WERI-Rb-1 (cell line): ENCODE results near the gene ZNF787.
"Not testable (repeated sequence)": the region's sequence is repeated elsewhere in the genome, so short reads cannot be mapped to it uniquely, and the experiment has no call there.

Experiments used
- DNase-seq: peaks from one replicate; pipeline ENCODE4 v3.0.0-alpha.2; 2020
- H3K27ac ChIP-seq: fragments of 250-450 bp; sonication (Bioruptor Pico); 2 replicates; pipeline ENCODE4 v1.5.1; 2020; ENCODE audit warnings: mild to moderate bottlenecking, moderate library complexity
- H3K27me3 ChIP-seq: fragments of 250-450 bp; sonication (Bioruptor Pico); 2 replicates; pipeline ENCODE4 v1.5.1; 2021; ENCODE audit warnings: mild to moderate bottlenecking, low read depth, moderate library complexity; ENCODE audit not compliant: insufficient read depth, severe bottlenecking
- H3K36me3 ChIP-seq: fragments of 250-450 bp; sonication (Bioruptor Pico); 2 replicates; pipeline ENCODE4 v1.5.1; 2020; ENCODE audit warnings: mild to moderate bottlenecking, moderate library complexity
- H3K4me3 ChIP-seq: 2 replicates; pipeline ENCODE4 v1.5.1; 2011; ENCODE audit warnings: low read depth, mild to moderate bottlenecking, control low read depth, low read length
- H3K9me3 ChIP-seq: fragments of 250-450 bp; sonication (Bioruptor Pico); 2 replicates; pipeline ENCODE4 v1.5.1; 2021; ENCODE audit warnings: mild to moderate bottlenecking, moderate library complexity; ENCODE audit not compliant: severe bottlenecking
- TF ChIP-seq, protein P1 (sequence below): IDR thresholded peaks from 2 replicates; pipeline ENCODE4 v1.5.1; 2011; ENCODE audit warnings: low read depth, mild to moderate bottlenecking, control low read depth, inconsistent platforms, low read length

The ZNF787 gene

DNA sequence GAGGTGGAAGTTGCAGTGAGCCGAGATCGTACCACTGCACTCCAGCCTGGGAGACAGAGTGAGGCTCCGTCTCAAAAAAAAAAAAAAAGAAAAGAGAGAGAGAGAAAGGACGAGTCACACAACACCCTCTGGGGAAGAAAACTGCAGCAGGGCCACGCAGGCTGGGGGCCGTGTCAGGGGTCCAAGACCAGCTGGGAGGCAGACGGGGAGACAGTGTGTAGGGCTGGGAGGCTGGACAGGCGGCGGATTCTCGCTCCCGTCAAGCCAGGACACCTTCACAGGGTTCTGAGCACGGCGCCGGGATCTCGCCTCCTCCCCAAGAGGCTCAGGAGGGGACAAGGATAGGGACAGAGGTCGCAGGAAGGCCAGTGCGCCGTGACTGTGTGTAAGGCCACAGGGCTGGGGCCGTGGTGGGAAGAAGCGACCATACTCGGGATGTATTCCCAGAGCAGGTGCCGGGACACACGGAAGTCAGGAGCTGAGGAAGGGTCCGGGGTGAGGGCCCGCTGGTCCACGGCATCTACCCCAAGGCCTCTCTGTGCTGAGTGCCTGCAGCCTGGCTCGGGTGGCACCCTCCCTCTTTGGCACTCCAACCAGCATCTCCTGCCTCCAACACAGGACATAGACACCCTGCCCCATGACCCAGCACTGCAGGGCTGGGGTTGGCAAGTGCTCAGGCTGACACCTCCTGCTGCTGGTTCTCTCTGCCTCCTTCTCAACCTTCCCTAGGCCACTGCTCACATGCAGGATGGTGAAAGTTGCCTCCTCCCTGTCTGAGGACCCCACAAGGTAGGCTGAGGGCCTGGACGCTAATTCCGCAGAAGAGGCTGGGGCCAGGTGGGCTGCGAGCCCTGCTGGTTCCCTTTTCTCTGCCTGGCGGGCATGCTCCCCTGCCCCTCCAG, 21.2 kb downstream of the ZNF787 start:
- DNase-seq: no peak
- TF ChIP-seq, protein P1, sequence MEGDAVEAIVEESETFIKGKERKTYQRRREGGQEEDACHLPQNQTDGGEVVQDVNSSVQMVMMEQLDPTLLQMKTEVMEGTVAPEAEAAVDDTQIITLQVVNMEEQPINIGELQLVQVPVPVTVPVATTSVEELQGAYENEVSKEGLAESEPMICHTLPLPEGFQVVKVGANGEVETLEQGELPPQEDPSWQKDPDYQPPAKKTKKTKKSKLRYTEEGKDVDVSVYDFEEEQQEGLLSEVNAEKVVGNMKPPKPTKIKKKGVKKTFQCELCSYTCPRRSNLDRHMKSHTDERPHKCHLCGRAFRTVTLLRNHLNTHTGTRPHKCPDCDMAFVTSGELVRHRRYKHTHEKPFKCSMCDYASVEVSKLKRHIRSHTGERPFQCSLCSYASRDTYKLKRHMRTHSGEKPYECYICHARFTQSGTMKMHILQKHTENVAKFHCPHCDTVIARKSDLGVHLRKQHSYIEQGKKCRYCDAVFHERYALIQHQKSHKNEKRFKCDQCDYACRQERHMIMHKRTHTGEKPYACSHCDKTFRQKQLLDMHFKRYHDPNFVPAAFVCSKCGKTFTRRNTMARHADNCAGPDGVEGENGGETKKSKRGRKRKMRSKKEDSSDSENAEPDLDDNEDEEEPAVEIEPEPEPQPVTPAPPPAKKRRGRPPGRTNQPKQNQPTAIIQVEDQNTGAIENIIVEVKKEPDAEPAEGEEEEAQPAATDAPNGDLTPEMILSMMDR: no peak
- H3K27me3 ChIP-seq: no peaks in the 10 kb centered on the region
- no peaks in the 10 kb centered on the region for H3K9me3 ChIP-seq
- H3K4me3 ChIP-seq: no peak overlapping the region
- no peak overlapping the region for H3K27ac ChIP-seq
- H3K36me3 ChIP-seq: peaks cover 37% of the 10 kb centered on the region

DNA sequence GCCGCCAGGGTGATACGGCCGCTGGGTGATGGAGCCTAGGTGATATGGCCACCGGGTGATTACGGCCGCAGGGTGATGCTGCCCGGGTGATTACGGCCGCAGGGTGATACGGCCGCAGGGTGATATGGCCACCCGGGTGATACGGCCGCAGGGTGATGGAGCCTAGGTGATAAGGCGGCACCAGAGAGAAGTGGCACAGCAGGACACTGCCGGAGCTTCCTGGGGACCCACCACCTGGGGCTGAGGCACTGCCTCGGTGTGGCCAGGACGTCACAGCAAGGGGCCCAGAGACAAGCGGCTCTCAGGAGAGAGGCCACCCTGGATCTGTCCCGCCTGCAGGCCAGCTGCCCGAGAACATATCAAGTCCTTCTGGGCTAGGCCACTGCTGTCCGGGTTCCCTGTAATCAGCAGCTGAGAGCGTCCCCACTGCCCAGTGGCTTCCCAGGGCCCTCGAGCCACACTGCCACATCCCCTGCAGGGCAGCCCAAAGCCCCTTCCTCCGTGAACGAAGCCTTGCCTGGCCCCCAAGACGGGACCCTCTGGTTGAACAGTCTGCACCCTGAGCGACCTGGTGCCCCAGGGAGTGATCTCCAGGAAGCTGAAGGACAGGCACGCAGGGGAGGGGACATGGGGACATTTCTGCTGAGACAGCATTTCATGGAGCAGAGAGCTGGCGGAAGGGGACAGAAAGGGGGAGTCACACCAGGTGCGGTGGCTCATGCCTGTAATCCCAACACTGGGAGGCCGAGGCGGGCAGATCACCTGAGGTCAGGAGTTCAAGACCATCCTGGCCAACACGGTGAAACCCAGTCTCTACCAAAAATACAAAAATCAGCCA, 22.1 kb downstream of the ZNF787 start:
- H3K4me3 ChIP-seq: no peak overlapping the region
- no peaks in the 10 kb centered on the region for H3K27me3 ChIP-seq
- H3K9me3 ChIP-seq: no peaks in the 10 kb centered on the region
- DNase-seq: no peak
- H3K36me3 ChIP-seq: peaks cover 39% of the 10 kb centered on the region
- TF ChIP-seq, protein P1: no peak
- no peak overlapping the region for H3K27ac ChIP-seq

DNA sequence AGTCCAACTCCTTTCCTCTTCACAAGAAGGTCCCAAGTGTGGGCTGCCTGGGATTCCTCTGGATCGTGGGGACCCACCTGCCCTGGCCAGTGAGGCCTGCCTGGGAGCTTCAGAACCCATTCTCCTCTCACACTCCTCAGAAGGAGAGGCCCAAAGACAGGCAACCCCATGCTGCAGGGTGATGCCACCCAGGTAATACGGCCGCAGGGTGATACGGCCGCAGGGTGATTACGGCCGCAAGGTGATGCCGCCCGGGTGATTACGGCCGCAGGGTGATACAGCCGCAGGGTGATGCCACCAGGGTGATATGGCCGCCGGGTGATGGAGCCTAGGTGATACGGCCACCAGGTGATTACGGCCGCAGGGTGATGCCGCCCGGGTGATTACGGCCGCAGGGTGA, 22.9 kb downstream of the ZNF787 start:
- H3K27ac ChIP-seq, H3K27me3 ChIP-seq, DNase-seq, H3K4me3 ChIP-seq, H3K9me3 ChIP-seq: not testable (repeated sequence)
- peaks cover 45% of the 10 kb centered on the region for H3K36me3 ChIP-seq

DNA sequence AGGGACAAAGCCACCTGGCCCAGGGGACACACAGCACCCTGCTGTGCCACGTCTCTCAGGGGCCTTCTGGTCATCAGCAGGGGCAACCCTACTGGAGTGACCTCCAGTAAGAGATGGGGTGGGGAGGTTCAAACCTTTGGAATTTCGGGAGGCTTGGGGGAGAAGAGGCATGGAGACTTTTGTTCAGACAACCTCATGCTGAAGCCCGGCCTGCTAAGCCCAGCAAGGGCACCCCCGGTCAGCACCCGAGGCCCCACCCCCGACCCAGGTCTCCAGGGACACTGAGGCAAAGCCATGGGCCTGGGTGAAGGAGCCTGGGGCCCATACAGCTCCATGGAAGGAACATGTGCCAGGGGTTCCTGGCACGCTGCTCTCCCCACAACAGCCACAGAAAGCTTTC, 23.3 kb downstream of the ZNF787 start:
- DNase-seq: no peak
- Histone ChIP-seq H3K4me3 (no peak overlapping the region), H3K36me3 (peaks cover 43% of the 10 kb centered on the region), H3K27ac (no peak overlapping the region), H3K9me3 (no peaks in the 10 kb centered on the region), H3K27me3 (no peaks in the 10 kb centered on the region)
- TF ChIP-seq, protein P1: no peak

DNA sequence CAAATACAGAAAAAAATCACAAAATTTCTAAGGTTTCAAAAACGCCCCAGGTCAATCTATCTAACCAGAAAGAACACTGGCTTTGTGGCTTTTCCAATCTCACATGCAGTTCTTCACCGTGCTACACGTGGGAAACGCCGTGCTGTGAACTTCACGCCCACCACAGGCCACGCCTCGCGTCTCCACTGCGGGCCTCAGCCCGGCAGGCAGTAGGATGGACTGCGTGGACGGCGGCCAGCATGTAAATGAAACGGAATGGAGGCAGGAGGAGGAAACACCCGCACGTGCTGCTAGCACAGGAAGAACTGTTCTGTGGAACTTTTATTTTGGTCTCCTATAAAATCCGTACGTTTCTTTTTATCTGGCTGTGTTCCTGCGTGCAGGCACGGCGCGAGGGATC, 23.8 kb downstream of the ZNF787 start:
- Histone ChIP-seq H3K27me3 (no peaks in the 10 kb centered on the region), H3K4me3 (no peak overlapping the region), H3K36me3 (peaks cover 39% of the 10 kb centered on the region), H3K27ac (no peak overlapping the region), H3K9me3 (no peaks in the 10 kb centered on the region)
- TF ChIP-seq, protein P1: no peak
- no peak for DNase-seq

DNA sequence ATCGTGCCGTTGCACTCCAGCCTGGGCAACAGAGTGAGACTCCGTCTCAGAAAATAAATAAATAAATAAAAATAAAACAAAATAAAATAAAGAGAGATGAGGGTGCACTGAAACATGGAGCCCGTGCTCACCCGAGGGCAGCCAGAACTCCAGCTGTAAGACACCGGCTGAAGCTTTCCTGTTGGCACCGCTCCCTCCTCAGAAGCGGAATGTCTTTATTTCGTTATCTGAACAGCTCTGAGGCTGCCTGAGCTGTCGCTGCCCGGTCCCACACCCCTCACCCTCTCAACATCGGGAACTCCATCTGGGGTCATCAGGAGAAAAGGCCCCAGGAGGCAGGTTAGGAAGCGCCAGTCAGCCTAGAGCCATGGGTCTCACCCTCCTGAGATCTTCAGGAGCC, 24.4 kb downstream of the ZNF787 start:
- TF ChIP-seq, protein P1: no peak
- no peaks in the 10 kb centered on the region for H3K27me3 ChIP-seq
- peaks cover 32% of the 10 kb centered on the region for H3K36me3 ChIP-seq
- no peak overlapping the region for H3K27ac ChIP-seq
- no peak overlapping the region for H3K4me3 ChIP-seq
- no peak for DNase-seq
- H3K9me3 ChIP-seq: no peaks in the 10 kb centered on the region
